SIG-M5 (cell line): ENCODE measurements around the gene STYXL2.

ENCODE experiments used
- DNase-seq: peaks from one replicate; lab custom pipeline; 2025; lab: John Stamatoyannopoulos, UW

Gene STYXL2

GRCh38 chr1:167110586-167110985, 16.7 kb downstream of the STYXL2 start:
- DNase-seq: no peak

GRCh38 chr1:167111868-167112709, 18.2 kb downstream of the STYXL2 start:
- DNase-seq: no peak

- DNase-seq: no peak
Measured at GRCh38 chr1:167114725-167115124, 20.9 kb downstream of the STYXL2 start.

- DNase-seq: no peak
Measured at GRCh38 chr1:167115655-167116054, 21.8 kb downstream of the STYXL2 start.

- no peak for DNase-seq
Measured at GRCh38 chr1:167116174-167116573, 22.3 kb downstream of the STYXL2 start.

- DNase-seq: no peak
Measured at GRCh38 chr1:167117225-167117624, 23.4 kb downstream of the STYXL2 start.

GRCh38 chr1:167118188-167118587, 24.3 kb downstream of the STYXL2 start:
- DNase-seq: no peak

- DNase-seq: no peak
Measured at GRCh38 chr1:167119696-167120095, 25.8 kb downstream of the STYXL2 start.

- no peak for DNase-seq
Measured at GRCh38 chr1:167120899-167121298, 27.0 kb downstream of the STYXL2 start.

- no peak for DNase-seq
Measured at GRCh38 chr1:167121375-167122120, 27.7 kb downstream of the STYXL2 start.

- DNase-seq: no peak
Measured at GRCh38 chr1:167122121-167122480, 28.2 kb downstream of the STYXL2 start.

GRCh38 chr1:167122568-167122967, 28.7 kb downstream of the STYXL2 start:
- no peak for DNase-seq

GRCh38 chr1:167126317-167126716, 32.4 kb downstream of the STYXL2 start:
- DNase-seq: no peak

GRCh38 chr1:167126811-167127210, 32.9 kb downstream of the STYXL2 start:
- DNase-seq: no peak

GRCh38 chr1:167127236-167127635, 33.4 kb downstream of the STYXL2 start:
- DNase-seq: no peak

GRCh38 chr1:167127661-167128060, 33.8 kb downstream of the STYXL2 start:
- no peak for DNase-seq

- DNase-seq: no peak
Measured at GRCh38 chr1:167128261-167129227, 34.7 kb downstream of the STYXL2 start.

GRCh38 chr1:167130829-167131510, 37.1 kb downstream of the STYXL2 start:
- no peak for DNase-seq

GRCh38 chr1:167132301-167133010, 38.6 kb downstream of the STYXL2 start:
- no peak for DNase-seq

- DNase-seq: no peak
Measured at GRCh38 chr1:167135281-167135840, 41.5 kb downstream of the STYXL2 start.

GRCh38 chr1:167136191-167136614, 42.3 kb downstream of the STYXL2 start:
- no peak for DNase-seq
